ENCODE results near the gene CDCA4.

CDCA4 gene

GRCh38 chr14:105015905-105016304 lies 5.0 kb downstream of the CDCA4 start:
- peaks cover 62% of the 10 kb centered on the region for H3K36me3 ChIP-seq (replicated peaks; ENCODE audit: low read depth, low read length)
- peaks cover 93% of the 10 kb centered on the region for H4K20me1 ChIP-seq (ENCODE audit: insufficient read depth, low read length)
- no peak overlapping the region for H3K9ac ChIP-seq (ENCODE audit: low read length)
- peaks cover 99% of the 10 kb centered on the region for H3K79me2 ChIP-seq (ENCODE audit: low read length)
- no peak for TF ChIP-seq CTCF (IDR thresholded peaks at IDR 0.05; ENCODE audit: low read depth, low read length)
- H3K4me3 ChIP-seq (ENCODE audit: low read length): no peak overlapping the region
- no peaks in the 10 kb centered on the region for H3K9me3 ChIP-seq (ENCODE audit: insufficient read depth, low read length)
- H3K4me1 ChIP-seq (ENCODE audit: low read length): peaks cover 52% of the 10 kb centered on the region
- no peak overlapping the region for H2AFZ ChIP-seq (ENCODE audit: low read depth, low read length)
- peak overlapping the region; percentile 13; the same call in 1 of the 2 replicates for H3K27ac ChIP-seq (ENCODE audit: low read length)
- no peaks in the 10 kb centered on the region for H3K27me3 ChIP-seq (ENCODE audit: low read depth, low read length)
- H3K4me2 ChIP-seq (ENCODE audit: low read length): peak overlapping the region; percentile 5; the same call in 1 of the 2 replicates

GRCh38 chr14:105015242-105015641 lies 5.6 kb downstream of the CDCA4 start:
- peaks cover 99% of the 10 kb centered on the region for H4K20me1 ChIP-seq (ENCODE audit: insufficient read depth, low read length)
- peaks cover 52% of the 10 kb centered on the region for H3K4me1 ChIP-seq (ENCODE audit: low read length)
- H3K4me2 ChIP-seq (ENCODE audit: low read length): 0 out of 2 replicates have a peak overlapping the region, but pooled peaks have one; percentile 21
- H3K9ac ChIP-seq (ENCODE audit: low read length): no peak overlapping the region
- no peak overlapping the region for H2AFZ ChIP-seq (ENCODE audit: low read depth, low read length)
- H3K4me3 ChIP-seq (ENCODE audit: low read length): no peak overlapping the region
- H3K79me2 ChIP-seq (ENCODE audit: low read length): peaks cover 100% of the 10 kb centered on the region
- no peak overlapping the region for H3K27ac ChIP-seq (ENCODE audit: low read length)
- no peaks in the 10 kb centered on the region for H3K9me3 ChIP-seq (ENCODE audit: insufficient read depth, low read length)
- TF ChIP-seq CTCF (IDR thresholded peaks at IDR 0.05; ENCODE audit: low read depth, low read length) (no peak), EZH2phosphoT487 (IDR thresholded peaks at IDR 0.05; ENCODE audit: low read depth) (no peak)
- H3K27me3 ChIP-seq (ENCODE audit: low read depth, low read length): no peaks in the 10 kb centered on the region
- peaks cover 68% of the 10 kb centered on the region for H3K36me3 ChIP-seq (replicated peaks; ENCODE audit: low read depth, low read length)

GRCh38 chr14:105014631-105015030 lies 6.3 kb downstream of the CDCA4 start:
- Histone ChIP-seq H3K27me3 (ENCODE audit: low read depth, low read length) (no peaks in the 10 kb centered on the region), H4K20me1 (ENCODE audit: insufficient read depth, low read length) (peaks cover 99% of the 10 kb centered on the region), H3K4me3 (ENCODE audit: low read length) (peak overlapping the region; percentile 17; the same call in 1 of the 2 replicates), H3K36me3 (replicated peaks; ENCODE audit: low read depth, low read length) (peaks cover 68% of the 10 kb centered on the region), H3K4me2 (ENCODE audit: low read length) (peak overlapping the region; percentile 21; the same call in 1 of the 2 replicates), H3K4me1 (ENCODE audit: low read length) (peaks cover 51% of the 10 kb centered on the region), H3K9ac (ENCODE audit: low read length) (no peak overlapping the region), H3K9me3 (ENCODE audit: insufficient read depth, low read length) (no peaks in the 10 kb centered on the region), H3K27ac (ENCODE audit: low read length) (peak overlapping the region; percentile 4; the same call in 1 of the 2 replicates), H2AFZ (ENCODE audit: low read depth, low read length) (no peak overlapping the region), H3K79me2 (ENCODE audit: low read length) (peaks cover 100% of the 10 kb centered on the region)
- TF ChIP-seq EZH2phosphoT487 (IDR thresholded peaks at IDR 0.05; ENCODE audit: low read depth) (no peak), CTCF (IDR thresholded peaks at IDR 0.05; ENCODE audit: low read depth, low read length) (no peak)

GRCh38 chr14:105014032-105014431 lies 6.9 kb downstream of the CDCA4 start:
- H3K9ac ChIP-seq (ENCODE audit: low read length): no peak overlapping the region
- no peaks in the 10 kb centered on the region for H3K9me3 ChIP-seq (ENCODE audit: insufficient read depth, low read length)
- H3K4me3 ChIP-seq (ENCODE audit: low read length): no peak overlapping the region
- peaks cover 45% of the 10 kb centered on the region for H3K4me1 ChIP-seq (ENCODE audit: low read length)
- no peak for TF ChIP-seq CTCF (IDR thresholded peaks at IDR 0.05; ENCODE audit: low read depth, low read length)
- no peak for TF ChIP-seq EZH2phosphoT487 (IDR thresholded peaks at IDR 0.05; ENCODE audit: low read depth)
- no peak overlapping the region for H2AFZ ChIP-seq (ENCODE audit: low read depth, low read length)
- H3K36me3 ChIP-seq (replicated peaks; ENCODE audit: low read depth, low read length): peaks cover 68% of the 10 kb centered on the region
- H3K27ac ChIP-seq (ENCODE audit: low read length): no peak overlapping the region
- H3K79me2 ChIP-seq (ENCODE audit: low read length): peaks cover 100% of the 10 kb centered on the region
- H4K20me1 ChIP-seq (ENCODE audit: insufficient read depth, low read length): peaks cover 99% of the 10 kb centered on the region
- no peak overlapping the region for H3K4me2 ChIP-seq (ENCODE audit: low read length)
- no peaks in the 10 kb centered on the region for H3K27me3 ChIP-seq (ENCODE audit: low read depth, low read length)

Measured in OCI-LY3 (cell line).